CD4-positive, alpha-beta T cell (primary cell): ENCODE measurements around the gene GALNT2. TPM values are rescaled to one million over a fixed set of nuclear protein-coding genes. Genes with fewer than 3 reads are reported as not detected.

Source experiments
- ATAC-seq: fragments of 200-7000 bp; cut with Tn5 transposase; one replicate; pipeline ENCODE4 v1.10.0; 2022; ENCODE audit warnings: mild to moderate bottlenecking; ENCODE audit not compliant: poor library complexity
- CTCF ChIA-PET: fragments of 350-600 bp; sonication (Branson Sonifier 250); formaldehyde crosslinking; loops from one replicate; lab custom pipeline; 2021; ENCODE audit warnings: antibody characterized with exemption, inconsistent platforms; lab: Charles Lee
- POLR2A ChIA-PET: fragments of 350-600 bp; sonication (Branson Sonifier 250); formaldehyde crosslinking; loops from one replicate; lab custom pipeline; 2021; ENCODE audit warnings: antibody characterized with exemption, inconsistent platforms; lab: Charles Lee
- DNase-seq, 14 experiments: peaks; one replicate each; pipeline ENCODE4 v3.0.0-alpha.2; 2013 to 2020; ENCODE audit warnings: mixed read lengths in 2 of 14
- H3K27ac ChIP-seq, 2 donors: one replicate each; pipeline versions ENCODE4 v1.5.1 to v1.7.0; 2013; ENCODE audit warnings: low read length in 2 of 2, low read depth in 1 of 2, mild to moderate bottlenecking in 1 of 2
- H3K27me3 ChIP-seq, 2 experiments: 1 replicate in 1 of 2; 2 replicates in 1 of 2; pipeline versions ENCODE4 v1.6.1 to v1.7.0; 2013; ENCODE audit warnings: low read length in 2 of 2, control low read depth in 1 of 2, mild to moderate bottlenecking in 1 of 2, moderate library complexity in 1 of 2; ENCODE audit not compliant: insufficient read depth in 2 of 2, control insufficient read depth in 1 of 2
- H3K36me3 ChIP-seq: one replicate; pipeline ENCODE4 v1.6.1; 2013; ENCODE audit warnings: low read length, control low read depth; ENCODE audit not compliant: insufficient read depth
- H3K4me1 ChIP-seq: one replicate; pipeline ENCODE4 v1.6.1; 2013; ENCODE audit warnings: low read length, control low read depth; ENCODE audit not compliant: insufficient read depth
- H3K4me3 ChIP-seq: one replicate; pipeline ENCODE4 v1.5.1; 2013; ENCODE audit warnings: mild to moderate bottlenecking, low read length, moderate library complexity
- H3K9me3 ChIP-seq, 2 experiments: 1 replicate in 1 of 2; 2 replicates in 1 of 2; pipeline versions ENCODE4 v1.6.1 to v1.7.0; 2013; ENCODE audit warnings: low read length in 2 of 2, mild to moderate bottlenecking in 2 of 2, control low read depth in 1 of 2, moderate library complexity in 1 of 2; ENCODE audit not compliant: control insufficient read depth in 1 of 2, insufficient read depth in 1 of 2
- H3K27ac Mint-ChIP-seq: one replicate; pipeline ENCODE4 v1.8.0; 2020; ENCODE audit warnings: mixed read lengths
- H3K27me3 Mint-ChIP-seq: one replicate; pipeline ENCODE4 v1.8.0; 2021; ENCODE audit warnings: mixed read lengths
- H3K36me3 Mint-ChIP-seq: one replicate; pipeline ENCODE4 v1.8.0; 2021; ENCODE audit warnings: low read depth, mixed read lengths
- H3K4me1 Mint-ChIP-seq: one replicate; pipeline ENCODE4 v1.8.0; 2021; ENCODE audit warnings: low read depth, mixed read lengths
- H3K4me3 Mint-ChIP-seq: one replicate; pipeline ENCODE4 v1.8.0; 2020; ENCODE audit warnings: mild to moderate bottlenecking, mixed read lengths
- H3K9me3 Mint-ChIP-seq: one replicate; pipeline ENCODE4 v1.8.0; 2020; ENCODE audit warnings: mixed read lengths
- CTCF ChIP-seq: fragments of 200-600 bp; IDR thresholded peaks from one replicate; pipeline ENCODE4 v1.8.0; 2022; ENCODE audit warnings: antibody characterized with exemption, mild to moderate bottlenecking
- intact Hi-C, 2 experiments: fragments of 100-400 bp; cut with DNase I in 1 of 2; cut with micrococcal nuclease in 1 of 2; formaldehyde crosslinking; loops; one replicate each; pipeline versions ENCODE4 v1.15.1 to v1.9.0; 2023 to 2025; cut with DNase I, micrococcal nuclease
- total RNA-seq, 174 experiments: library from RNA in 2 of 174; stranded (reverse) in 2 of 174; gene quantifications; one replicate each; pipeline ENCODE4 v1.2.3 and lab custom pipeline; 2021 to 2026

Gene GALNT2
- total RNA-seq, 2 experiments from 2014 or later = 11.0 to 11.4 TPM

- H3K27ac ChIP-seq = no peak overlapping the region
- DNase-seq (no peak), ATAC-seq (no peak)
- TF ChIP-seq CTCF = no peak
- Mint-ChIP-seq H3K27ac (no peak overlapping the region), H3K27me3 (no peaks in the 10 kb centered on the region), H3K36me3 (peaks cover 4% of the 10 kb centered on the region), H3K4me1 (peaks cover 44% of the 10 kb centered on the region), H3K9me3 (no peaks in the 10 kb centered on the region), H3K4me3 (no peak overlapping the region)
- H3K36me3 ChIP-seq = no peaks in the 10 kb centered on the region
- ChIA-PET CTCF (no interaction called here), POLR2A (no interaction called here)
- H3K4me3 ChIP-seq = no peak overlapping the region
- H3K27me3 ChIP-seq = no peaks in the 10 kb centered on the region
- no peaks in the 10 kb centered on the region for H3K9me3 ChIP-seq
- H3K4me1 ChIP-seq = peaks cover 6% of the 10 kb centered on the region
- intact Hi-C loops = no loop called here
Observed at GRCh38 chr1:230135726-230136125, 68.7 kb downstream of the GALNT2 start.

GRCh38 chr1:230136453-230137336, 69.7 kb downstream of the GALNT2 start:
- Mint-ChIP-seq H3K9me3 (no peaks in the 10 kb centered on the region), H3K4me3 (no peak overlapping the region), H3K27me3 (no peaks in the 10 kb centered on the region), H3K36me3 (peaks cover 4% of the 10 kb centered on the region), H3K27ac (no peak overlapping the region), H3K4me1 (peaks cover 42% of the 10 kb centered on the region)
- Histone ChIP-seq H3K9me3 (no peaks in the 10 kb centered on the region), H3K27ac (no peak overlapping the region), H3K27me3 (no peaks in the 10 kb centered on the region), H3K4me3 (no peak overlapping the region), H3K36me3 (no peaks in the 10 kb centered on the region), H3K4me1 (peaks cover 6% of the 10 kb centered on the region)
- DNase-seq (no peak), ATAC-seq (no peak)
- intact Hi-C loops = no loop called here
- CTCF ChIA-PET = no interaction called here
- POLR2A ChIA-PET = no interaction called here
- no peak for TF ChIP-seq CTCF

GRCh38 chr1:230137337-230137815, 70.3 kb downstream of the GALNT2 start:
- DNase-seq (no peak), ATAC-seq (no peak)
- Mint-ChIP-seq H3K4me3 (no peak overlapping the region), H3K36me3 (peaks cover 4% of the 10 kb centered on the region), H3K9me3 (no peaks in the 10 kb centered on the region), H3K27me3 (no peaks in the 10 kb centered on the region), H3K27ac (no peak overlapping the region), H3K4me1 (peaks cover 37% of the 10 kb centered on the region)
- no peak overlapping the region for H3K4me3 ChIP-seq
- ChIA-PET CTCF (no interaction called here), POLR2A (no interaction called here)
- H3K9me3 ChIP-seq = no peaks in the 10 kb centered on the region
- H3K27me3 ChIP-seq = no peaks in the 10 kb centered on the region
- intact Hi-C loops = no loop called here
- TF ChIP-seq CTCF = no peak
- peaks cover 4% of the 10 kb centered on the region for H3K4me1 ChIP-seq
- H3K36me3 ChIP-seq = no peaks in the 10 kb centered on the region
- no peak overlapping the region for H3K27ac ChIP-seq
